ENCODE measurements around the gene KCND3. TPM values are rescaled to one million over a fixed set of nuclear protein-coding genes. Genes with fewer than 3 reads are reported as not detected.

The KCND3 gene
- total and polyA plus RNA-seq, 2 donors (not counting 3 experiments of a cell fraction or from before 2014, with no cell fraction given), result 0.03 TPM; not detected in 1

DNA sequence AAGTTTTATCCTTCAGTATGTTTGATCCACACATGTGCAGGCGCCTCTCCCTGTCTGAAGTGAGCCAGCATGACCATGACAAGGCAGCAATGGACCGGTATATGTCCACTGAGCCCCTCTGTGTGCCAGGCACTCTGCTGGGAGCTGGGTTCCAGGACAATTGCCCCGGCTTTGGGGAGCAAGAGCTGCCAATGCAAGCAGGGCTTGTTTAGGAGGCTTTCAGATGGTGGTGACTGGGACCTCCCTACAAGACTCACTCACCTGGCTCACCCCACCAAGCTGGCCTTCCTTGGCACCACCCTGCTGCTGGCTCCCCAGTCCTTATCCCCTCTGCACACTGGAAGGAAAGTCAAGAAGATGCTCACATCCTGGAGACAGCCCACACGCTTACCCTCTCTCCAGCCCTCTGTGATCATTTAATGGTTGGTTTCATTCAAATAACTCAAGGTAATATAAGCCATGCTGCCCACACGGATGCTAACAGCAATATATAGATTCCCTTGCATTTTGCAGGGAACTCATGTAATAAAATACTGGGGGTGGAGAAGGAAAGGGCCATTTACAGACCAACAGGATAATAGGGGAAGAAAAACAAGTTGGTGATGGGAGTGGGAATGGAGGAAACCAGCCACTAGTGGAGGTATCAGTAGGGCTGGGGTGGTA is 23.6 kb downstream of the KCND3 start:
- intact Hi-C loops (cut with micrococcal nuclease) (no loop called here), dilution Hi-C loops (cut with MboI; ENCODE audit: extremely low pct_ligation_motif_present, low sequenced_read_pairs) (no loop called here)
- TF ChIP-seq EZH2 (IDR thresholded peaks at IDR 0.05; ENCODE audit: borderline replicate concordance, low read depth, low read length, severe bottlenecking) (no peak), JUN (IDR thresholded peaks at IDR 0.05; ENCODE audit: borderline replicate concordance, insufficient read depth, insufficient read length, low read depth) (no peak), GATA2 (IDR thresholded peaks at IDR 0.05; ENCODE audit: insufficient read depth, insufficient read length, low read depth, low read length) (no peak), POLR2AphosphoS5 (IDR thresholded peaks at IDR 0.05; ENCODE audit: insufficient read depth, low read depth, low read length) (no peak), MYC (IDR thresholded peaks at IDR 0.05; ENCODE audit: low read depth, low read length) (no peak), FOS (IDR thresholded peaks at IDR 0.05; ENCODE audit: borderline replicate concordance, insufficient read depth, low read length) (no peak), POLR2A (IDR thresholded peaks at IDR 0.05; ENCODE audit: low read depth, low read length) (no peak)
- TF ChIP-seq, protein P1, sequence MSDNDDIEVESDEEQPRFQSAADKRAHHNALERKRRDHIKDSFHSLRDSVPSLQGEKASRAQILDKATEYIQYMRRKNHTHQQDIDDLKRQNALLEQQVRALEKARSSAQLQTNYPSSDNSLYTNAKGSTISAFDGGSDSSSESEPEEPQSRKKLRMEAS (IDR thresholded peaks at IDR 0.05; ENCODE audit: insufficient read depth, insufficient read length), result no peak
- TF ChIP-seq, protein P2, sequence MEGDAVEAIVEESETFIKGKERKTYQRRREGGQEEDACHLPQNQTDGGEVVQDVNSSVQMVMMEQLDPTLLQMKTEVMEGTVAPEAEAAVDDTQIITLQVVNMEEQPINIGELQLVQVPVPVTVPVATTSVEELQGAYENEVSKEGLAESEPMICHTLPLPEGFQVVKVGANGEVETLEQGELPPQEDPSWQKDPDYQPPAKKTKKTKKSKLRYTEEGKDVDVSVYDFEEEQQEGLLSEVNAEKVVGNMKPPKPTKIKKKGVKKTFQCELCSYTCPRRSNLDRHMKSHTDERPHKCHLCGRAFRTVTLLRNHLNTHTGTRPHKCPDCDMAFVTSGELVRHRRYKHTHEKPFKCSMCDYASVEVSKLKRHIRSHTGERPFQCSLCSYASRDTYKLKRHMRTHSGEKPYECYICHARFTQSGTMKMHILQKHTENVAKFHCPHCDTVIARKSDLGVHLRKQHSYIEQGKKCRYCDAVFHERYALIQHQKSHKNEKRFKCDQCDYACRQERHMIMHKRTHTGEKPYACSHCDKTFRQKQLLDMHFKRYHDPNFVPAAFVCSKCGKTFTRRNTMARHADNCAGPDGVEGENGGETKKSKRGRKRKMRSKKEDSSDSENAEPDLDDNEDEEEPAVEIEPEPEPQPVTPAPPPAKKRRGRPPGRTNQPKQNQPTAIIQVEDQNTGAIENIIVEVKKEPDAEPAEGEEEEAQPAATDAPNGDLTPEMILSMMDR (IDR thresholded peaks at IDR 0.05; ENCODE audit: extremely low read depth in 1 of 2, insufficient read depth in 1 of 2, low read depth in 1 of 2, low read length in 2 of 2), result no peak
- Histone ChIP-seq H3K36me3 (ENCODE audit: control insufficient read depth in 2 of 2, extremely low read depth in 1 of 2, insufficient read depth in 2 of 2, low read length in 2 of 2) (no peaks in the 10 kb centered on the region), H3K4me3 (replicated peaks in 1 of 3; ENCODE audit: insufficient read depth in 1 of 3, low read depth in 1 of 3, low read length in 3 of 3) (no peak overlapping the region), H3K4me1 (ENCODE audit: control insufficient read depth, extremely low read depth, insufficient read depth, low read length) (no peaks in the 10 kb centered on the region), H3K27me3 (ENCODE audit: control insufficient read depth in 2 of 2, insufficient read depth in 2 of 2, low read length in 2 of 2) (no peaks in the 10 kb centered on the region), H3K9ac (replicated peaks; ENCODE audit: extremely low read depth, insufficient read depth, low read length) (no peak overlapping the region), H3K27ac (ENCODE audit: insufficient read depth, low read depth, low read length) (no peak overlapping the region), H3K79me2 (ENCODE audit: control insufficient read depth, insufficient read depth, low read length) (no peaks in the 10 kb centered on the region), H2AFZ (ENCODE audit: low read depth, low read length) (no peak overlapping the region), H3K4me2 (ENCODE audit: insufficient read depth, low read length) (no peak overlapping the region), H4K20me1 (replicated peaks; ENCODE audit: control insufficient read depth, extremely low read depth, insufficient read depth, low read length) (no peaks in the 10 kb centered on the region), H3K9me1 (replicated peaks; ENCODE audit: control insufficient read depth, extremely low read depth, insufficient read depth, low read length) (no peaks in the 10 kb centered on the region), H3K9me3 (replicated peaks; ENCODE audit: control insufficient read depth, insufficient read depth, low read length) (no peaks in the 10 kb centered on the region)
- ChIA-PET CTCF (no interaction called here), POLR2A (no interaction called here)
- BruUV-seq (replicated peaks), result no TSS peak
- FAIRE-seq (no peak), DNase-seq (ENCODE audit: low read depth, low spot score) (no peak)

All from endothelial cell of umbilical vein (primary cell).